T-helper 1 cell treated with Interleukin-12 subunit alpha and Interleukin-12 subunit beta and Interleukin-4 antibody, amounts not matched to agents 30 ng/mL and 1 ng/mL, for 36 hours (primary cell): ENCODE results near the gene ZNF701. TPM values are rescaled to one million over a fixed set of nuclear protein-coding genes. Genes with fewer than 3 reads are reported as not detected.
"Not testable (repeated sequence)": the region's sequence is repeated elsewhere in the genome, so short reads cannot be mapped to it uniquely, and the experiment has no call there.

ENCODE experiments used
- intact Hi-C: fragments of 100-400 bp; cut with micrococcal nuclease; formaldehyde crosslinking; loops from one replicate; pipeline ENCODE4 v1.15.1; 2024
- total RNA-seq: library from RNA; stranded (reverse); gene quantifications from 2 replicates; pipeline ENCODE4 v1.2.3, GENCODE V29; 2022

The ZNF701 gene
- total RNA-seq, 1 donor from 2014 or later, result 29.1 TPM

- intact Hi-C loops, result not testable (repeated sequence)
Measured at GRCh38 chr19:52561611-52562010, 8.5 kb upstream of the ZNF701 start.

- intact Hi-C loops, result no loop called here
Measured at GRCh38 chr19:52566121-52566520, 4.0 kb upstream of the ZNF701 start.

GRCh38 chr19:52566588-52566987 is 3.5 kb upstream of the ZNF701 start:
- intact Hi-C loops, result no loop called here

- intact Hi-C loops, result no loop called here
Measured at GRCh38 chr19:52567921-52568320, 2.2 kb upstream of the ZNF701 start.

- intact Hi-C loops, result not testable (repeated sequence)
Measured at GRCh38 chr19:52569638-52569999, 468 bp upstream of the ZNF701 start.

DNA sequence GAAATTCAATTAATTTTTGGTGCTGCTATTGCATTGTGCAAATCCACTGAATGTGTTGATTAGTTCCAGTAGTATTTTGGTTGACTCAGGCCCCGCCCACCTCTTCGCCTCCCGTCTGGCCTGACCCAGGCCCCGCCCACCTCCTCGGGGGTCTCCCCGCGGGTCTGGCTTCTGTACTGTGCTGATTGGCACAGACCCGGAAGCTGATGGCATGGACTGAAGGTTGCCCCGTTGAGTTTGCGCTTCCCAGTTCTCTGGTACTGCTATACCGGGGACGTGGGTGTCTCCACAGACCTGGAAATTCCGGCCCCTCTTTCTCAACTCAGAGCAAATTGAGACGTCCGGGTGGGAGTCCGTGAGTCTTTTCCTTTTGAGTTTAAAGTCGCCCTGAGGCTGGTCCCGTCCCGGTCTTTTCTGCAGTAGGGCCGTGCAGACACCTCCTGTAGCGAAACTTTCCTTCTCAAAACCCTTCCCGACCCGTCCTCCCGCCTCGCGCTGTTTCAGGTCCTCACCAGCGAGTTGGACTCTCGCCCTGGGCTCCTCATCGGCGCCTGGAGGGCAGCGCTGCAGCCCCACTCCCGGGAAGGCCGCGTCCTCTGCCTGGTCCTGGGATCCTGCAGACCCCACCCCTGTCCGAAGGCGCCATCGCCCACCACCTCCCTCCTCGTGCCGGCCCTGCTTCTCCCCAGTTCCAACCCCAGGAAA is 14.8 kb downstream of the ZNF701 start:
- intact Hi-C loops, result no loop called here

GRCh38 chr19:52585604-52586003 is 15.5 kb downstream of the ZNF701 start:
- intact Hi-C loops, result no loop called here

GRCh38 chr19:52590728-52591127 is 20.6 kb downstream of the ZNF701 start:
- intact Hi-C loops, result no loop called here

DNA sequence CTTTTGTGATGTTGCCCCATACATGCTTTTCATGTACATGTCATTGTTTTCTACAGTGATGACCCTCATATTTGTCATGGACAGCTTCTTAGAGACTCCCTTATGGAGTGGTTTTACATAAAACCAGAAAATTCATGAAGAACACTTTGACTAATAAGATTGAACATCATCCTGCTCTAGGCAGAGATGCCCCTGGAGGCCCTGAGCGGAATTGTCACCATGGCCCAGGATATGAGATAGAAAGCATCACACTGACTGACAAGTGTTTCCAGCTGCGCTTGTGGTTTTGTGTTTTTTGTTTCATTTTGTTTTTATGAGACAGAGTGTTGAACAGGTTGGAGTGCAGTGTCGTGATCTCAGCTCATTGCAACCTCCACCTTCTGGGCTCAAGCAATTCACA is 22.2 kb downstream of the ZNF701 start:
- intact Hi-C loops, result no loop called here

GRCh38 chr19:52593441-52593840 is 23.4 kb downstream of the ZNF701 start:
- intact Hi-C loops, result not testable (repeated sequence)

DNA sequence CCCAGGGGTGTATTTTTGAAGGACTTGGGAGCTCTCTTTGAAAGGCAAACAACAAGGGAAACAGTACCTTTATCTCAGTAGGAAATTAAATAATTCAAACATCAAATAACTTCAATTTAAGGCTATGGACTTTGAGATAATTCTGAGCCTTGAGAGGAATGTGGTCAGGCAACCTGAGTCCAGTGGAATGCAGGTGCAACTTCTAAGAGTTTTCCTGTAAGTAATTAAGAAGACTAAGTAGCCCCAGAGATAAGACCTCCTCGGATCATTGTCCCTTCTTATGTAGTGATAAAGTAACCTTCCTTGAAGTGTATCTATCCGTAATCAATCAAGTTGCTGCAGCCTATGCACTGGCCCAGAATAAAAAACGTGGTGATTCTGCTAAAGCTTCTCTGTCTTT is 29.2 kb downstream of the ZNF701 start:
- intact Hi-C loops, result no loop called here

- intact Hi-C loops, result loop anchor here (1.0 to 5.0 kb wide), 14 partner anchors 30 to 503 kb away; partner anchors contain the start of genes ZNF160, ZNF320, ZNF468 and ZNF528
Measured at GRCh38 chr19:52600639-52601024, 30.5 kb downstream of the ZNF701 start.

DNA sequence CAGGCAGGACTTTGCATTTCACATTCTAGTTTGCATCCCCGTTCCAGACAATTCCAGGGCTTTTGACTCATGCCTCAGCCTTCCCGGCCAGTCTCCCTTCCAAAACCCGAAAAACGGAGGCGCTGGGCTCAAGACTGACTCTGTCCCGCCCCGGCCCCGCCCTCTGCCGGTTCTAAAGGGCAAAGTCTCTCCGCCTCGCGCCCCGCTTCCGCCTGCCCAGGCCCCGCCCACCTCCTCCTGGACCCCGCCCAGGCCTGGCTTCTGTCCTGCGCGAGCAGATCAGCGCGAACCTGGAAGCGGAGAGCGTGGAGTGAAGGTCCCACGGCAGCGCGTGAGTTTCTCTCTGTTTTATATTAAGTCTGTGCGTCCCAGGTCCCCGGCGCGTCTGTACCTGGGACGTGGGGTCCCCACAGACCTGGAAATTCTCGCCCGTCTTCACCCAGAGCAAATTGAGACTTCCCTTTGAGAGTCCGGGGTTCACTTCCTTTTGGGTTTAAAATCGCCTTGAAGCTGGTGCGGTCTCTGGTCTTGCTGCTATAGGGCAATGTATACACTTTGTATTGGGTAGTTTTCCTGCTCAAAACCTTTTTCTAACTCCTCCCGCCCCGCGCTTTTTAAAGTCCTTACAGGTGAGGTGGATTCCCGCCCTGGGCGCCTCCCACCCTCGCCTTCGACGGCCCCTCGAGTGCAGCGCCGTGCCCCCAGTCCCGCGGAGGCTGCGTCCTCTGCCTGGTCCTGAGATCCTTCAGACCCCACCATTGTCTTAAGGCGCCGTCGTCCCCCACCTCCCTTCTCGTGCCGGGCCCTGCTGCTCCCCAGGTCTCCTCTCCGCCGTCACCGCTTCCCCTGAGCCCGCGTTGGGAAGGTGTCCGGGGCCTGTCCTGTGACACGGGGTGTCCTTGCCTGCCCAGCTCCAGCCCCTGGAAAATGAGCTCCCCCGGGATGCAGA is 31.2 kb downstream of the ZNF701 start:
- intact Hi-C loops, result loop anchor here (1.0 to 5.0 kb wide), 14 partner anchors 31 to 502 kb away; partner anchors contain the start of genes ZNF160, ZNF320, ZNF468 and ZNF528

DNA sequence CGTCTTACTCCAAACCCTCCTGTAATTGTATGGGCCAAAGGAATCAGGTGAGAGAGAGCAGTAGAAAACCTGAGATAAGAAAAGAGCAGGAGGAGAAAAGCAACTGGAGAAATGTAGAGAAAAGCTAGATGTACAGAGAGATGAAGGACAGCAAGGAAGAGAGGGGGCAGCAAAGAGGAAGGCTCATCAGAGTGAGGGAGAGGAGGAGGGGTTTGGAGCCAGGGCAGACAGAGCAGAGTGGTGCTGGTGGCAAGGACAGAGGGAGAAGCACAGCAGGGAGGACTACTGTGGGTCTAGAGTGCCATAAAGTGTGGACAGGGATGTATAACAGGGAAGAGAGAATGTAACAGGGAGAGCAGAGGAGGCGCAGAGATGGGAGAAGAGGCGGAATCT is 31.9 kb downstream of the ZNF701 start:
- intact Hi-C loops, result loop anchor here (1.0 to 5.0 kb wide), 14 partner anchors 32 to 501 kb away; partner anchors contain the start of genes ZNF160, ZNF320, ZNF468 and ZNF528

GRCh38 chr19:52602941-52603340 is 32.9 kb downstream of the ZNF701 start:
- intact Hi-C loops, result loop anchor here (5.0 kb wide), 1 partner anchor 254 kb away; the partner anchor contains the start of gene ZNF468

DNA sequence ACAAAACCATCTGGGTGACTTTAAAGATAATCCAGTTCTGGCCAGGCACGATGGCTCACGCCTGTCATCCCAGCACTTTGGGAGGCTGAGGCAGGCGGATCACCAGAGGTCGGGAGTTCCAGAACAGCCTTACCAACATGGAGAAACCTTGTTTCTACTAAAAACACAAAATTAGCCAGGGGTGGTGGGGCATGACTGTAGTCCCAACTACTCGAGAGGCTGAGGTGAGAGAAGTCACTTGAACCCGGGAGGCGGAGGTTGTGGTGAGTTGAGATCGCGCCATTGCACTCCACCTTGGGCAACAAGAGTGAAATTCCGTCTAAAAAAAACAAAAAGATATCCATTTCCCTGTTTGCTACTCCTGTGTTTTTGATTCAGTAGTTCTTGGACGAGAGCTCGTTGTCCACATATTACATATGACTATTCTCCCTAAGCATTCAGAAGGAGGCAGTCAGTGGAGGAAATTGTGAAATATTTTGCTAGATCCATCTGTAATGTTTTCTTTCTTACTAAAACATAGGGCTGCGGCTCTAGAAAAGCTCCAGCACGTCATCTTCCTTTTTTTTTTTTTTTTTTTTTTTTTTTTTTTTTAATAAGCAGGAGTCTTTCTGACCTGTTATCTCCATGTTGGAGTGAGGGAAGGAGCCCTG is 33.6 kb downstream of the ZNF701 start:
- intact Hi-C loops, result loop anchor here (5.0 kb wide), 1 partner anchor 254 kb away; the partner anchor contains the start of gene ZNF468

DNA sequence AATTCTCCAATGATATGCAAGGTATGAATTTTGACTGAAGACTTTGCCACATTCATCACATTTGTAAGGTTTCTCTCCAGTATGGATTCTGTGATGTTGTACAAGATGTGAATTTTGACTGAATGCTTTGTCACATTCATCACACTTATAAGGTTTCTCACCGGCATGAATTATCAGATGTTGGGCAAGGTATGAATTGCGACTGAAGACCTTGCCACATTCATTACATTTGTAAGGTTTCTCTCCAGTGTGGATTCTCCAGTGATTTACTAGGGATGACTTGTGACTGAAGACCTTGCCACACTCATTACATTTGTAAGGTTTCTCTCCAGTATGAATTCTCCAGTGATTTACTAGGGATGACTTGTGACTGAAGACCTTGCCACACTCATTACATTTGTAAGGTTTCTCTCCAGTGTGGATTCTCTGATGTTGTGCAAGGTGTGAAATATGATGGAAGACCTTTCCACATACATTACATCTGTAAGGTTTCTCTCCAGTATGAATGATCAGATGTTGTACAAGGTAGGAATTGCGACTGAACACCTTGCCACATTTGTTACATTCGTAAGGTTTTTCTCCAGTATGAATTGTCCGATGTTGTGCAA is 43.3 kb downstream of the ZNF701 start:
- intact Hi-C loops, result no loop called here

DNA sequence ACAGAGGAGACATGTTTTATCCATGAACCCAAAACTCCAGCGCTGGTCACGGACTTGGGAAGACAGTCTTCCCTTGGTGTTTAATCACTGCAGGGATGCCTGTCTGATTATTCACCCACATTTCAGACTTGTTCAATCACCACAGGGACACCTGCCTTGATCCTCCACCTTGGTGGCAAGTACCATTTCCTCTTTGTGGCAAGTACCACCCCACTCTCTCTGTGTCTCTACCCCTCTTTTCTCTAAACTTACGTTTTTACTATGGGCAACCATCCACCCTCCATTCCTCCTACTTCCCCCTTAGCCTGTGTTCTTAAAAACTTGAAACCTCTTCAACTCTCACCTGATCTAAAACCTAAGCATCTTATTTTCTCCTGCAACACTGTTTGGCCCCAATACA is 51.3 kb downstream of the ZNF701 start:
- intact Hi-C loops, result no loop called here

DNA sequence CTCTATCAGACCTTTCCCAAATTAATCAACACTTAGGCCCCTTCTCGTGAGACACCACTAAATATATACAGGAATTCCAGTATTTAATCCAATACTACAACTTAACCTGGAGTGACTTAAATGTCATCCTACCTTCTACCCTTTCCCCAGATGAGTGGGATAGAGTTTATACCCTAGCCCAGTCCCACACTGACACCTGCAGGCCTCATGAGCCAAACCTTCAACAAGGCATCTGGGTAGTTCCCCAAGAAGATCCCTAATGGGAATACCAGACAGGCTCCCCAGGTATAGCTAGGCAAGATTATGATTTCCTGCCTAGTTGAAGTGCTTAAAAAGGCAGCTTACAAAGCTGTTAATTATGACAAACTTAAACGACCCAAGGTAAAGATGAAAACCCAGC is 52.2 kb downstream of the ZNF701 start:
- intact Hi-C loops, result no loop called here

DNA sequence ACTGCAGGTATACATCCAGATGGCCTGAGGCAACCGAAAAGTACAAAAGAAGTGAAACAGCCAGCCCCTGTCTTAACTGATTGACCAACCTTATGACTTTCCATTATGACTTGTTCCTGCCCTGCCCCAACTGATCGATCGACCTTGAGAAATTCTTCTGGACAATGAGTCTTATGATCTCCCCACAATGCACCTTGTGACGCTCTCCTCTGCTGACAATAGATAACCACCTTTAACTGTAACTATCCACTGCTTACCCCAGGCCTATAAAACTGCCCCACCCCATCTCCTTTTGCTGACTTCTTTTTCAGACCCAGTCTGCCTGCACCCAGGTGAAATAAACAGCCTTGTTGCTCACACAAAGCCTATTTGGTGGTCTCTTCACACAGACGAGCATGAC is 56.8 kb downstream of the ZNF701 start:
- intact Hi-C loops, result no loop called here

DNA sequence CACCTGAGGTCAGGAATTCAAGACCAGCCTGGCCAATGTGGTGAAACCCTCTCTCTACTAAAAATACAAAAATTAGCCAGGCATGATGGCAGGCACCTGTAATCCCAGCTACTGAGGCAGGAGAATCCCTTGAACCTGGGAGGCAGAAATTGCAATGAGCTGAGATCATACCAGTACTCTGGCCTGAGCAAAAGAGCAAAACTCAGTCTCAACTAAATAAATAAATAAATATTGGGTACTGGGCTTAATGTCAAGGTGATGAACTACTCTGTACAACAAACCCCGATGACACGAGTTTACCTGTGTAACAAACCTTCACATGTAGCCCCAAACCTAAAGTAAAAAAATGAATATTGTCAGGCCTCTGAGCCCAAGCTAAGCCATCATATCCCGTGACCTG is 57.4 kb downstream of the ZNF701 start:
- intact Hi-C loops, result not testable (repeated sequence)
